ENCODE results near the gene SPOCK1. TPM values are rescaled to one million over a fixed set of nuclear protein-coding genes. Genes with fewer than 3 reads are reported as not detected.

SPOCK1 gene
- polyA plus RNA-seq, 4 donors = 5.9 to 39.6 (median 14.2) TPM

GRCh38 chr5:137144656-137145055, 354.5 kb downstream of the SPOCK1 start:
- no peak for DNase-seq (ENCODE audit: low read depth in 4 of 4, low spot score in 3 of 4)

GRCh38 chr5:137142764-137143605, 356.1 kb downstream of the SPOCK1 start:
- no peak for DNase-seq (ENCODE audit: low read depth in 4 of 4, low spot score in 3 of 4)

GRCh38 chr5:137142346-137142745, 356.8 kb downstream of the SPOCK1 start:
- DNase-seq (ENCODE audit: low read depth in 4 of 4, low spot score in 3 of 4) = no peak

- DNase-seq (ENCODE audit: low read depth in 4 of 4, low spot score in 3 of 4) = no peak
Measured at GRCh38 chr5:137141779-137142178, 357.3 kb downstream of the SPOCK1 start.

GRCh38 chr5:137136991-137137632, 362.0 kb downstream of the SPOCK1 start:
- no peak for DNase-seq (ENCODE audit: low read depth in 4 of 4, low spot score in 3 of 4)

- DNase-seq (ENCODE audit: low read depth in 4 of 4, low spot score in 3 of 4) = no peak
Measured at GRCh38 chr5:137134920-137135532, 364.1 kb downstream of the SPOCK1 start.

GRCh38 chr5:137129886-137130680, 369.0 kb downstream of the SPOCK1 start:
- no peak for DNase-seq (ENCODE audit: low read depth in 4 of 4, low spot score in 3 of 4)

- no peak for DNase-seq (ENCODE audit: low read depth in 4 of 4, low spot score in 3 of 4)
Measured at GRCh38 chr5:137128012-137128411, 371.1 kb downstream of the SPOCK1 start.

GRCh38 chr5:137126829-137127228, 372.3 kb downstream of the SPOCK1 start:
- no peak for DNase-seq (ENCODE audit: low read depth in 4 of 4, low spot score in 3 of 4)

GRCh38 chr5:137122558-137122957, 376.6 kb downstream of the SPOCK1 start:
- DNase-seq (ENCODE audit: low read depth in 4 of 4, low spot score in 3 of 4) = no peak

- no peak for DNase-seq (ENCODE audit: low read depth in 4 of 4, low spot score in 3 of 4)
Measured at GRCh38 chr5:137122075-137122474, 377.1 kb downstream of the SPOCK1 start.

- DNase-seq (ENCODE audit: low read depth in 4 of 4, low spot score in 3 of 4) = no peak
Measured at GRCh38 chr5:137119321-137119720, 379.8 kb downstream of the SPOCK1 start.

GRCh38 chr5:137118629-137119028, 380.5 kb downstream of the SPOCK1 start:
- DNase-seq (ENCODE audit: low read depth in 4 of 4, low spot score in 3 of 4) = no peak

- no peak for DNase-seq (ENCODE audit: low read depth in 4 of 4, low spot score in 3 of 4)
Measured at GRCh38 chr5:137115152-137115551, 384.0 kb downstream of the SPOCK1 start.

- no peak for DNase-seq (ENCODE audit: low read depth in 4 of 4, low spot score in 3 of 4)
Measured at GRCh38 chr5:137114529-137114928, 384.6 kb downstream of the SPOCK1 start.

GRCh38 chr5:137113939-137114338, 385.2 kb downstream of the SPOCK1 start:
- no peak for DNase-seq (ENCODE audit: low read depth in 4 of 4, low spot score in 3 of 4)

GRCh38 chr5:137113161-137113560, 386.0 kb downstream of the SPOCK1 start:
- no peak for DNase-seq (ENCODE audit: low read depth in 4 of 4, low spot score in 3 of 4)

- no peak for DNase-seq (ENCODE audit: low read depth in 4 of 4, low spot score in 3 of 4)
Measured at GRCh38 chr5:137105351-137106035, 393.6 kb downstream of the SPOCK1 start.

- no peak for DNase-seq (ENCODE audit: low read depth in 4 of 4, low spot score in 3 of 4)
Measured at GRCh38 chr5:137101544-137101943, 397.6 kb downstream of the SPOCK1 start.

GRCh38 chr5:137099651-137100050, 399.5 kb downstream of the SPOCK1 start:
- no peak for DNase-seq (ENCODE audit: low read depth in 4 of 4, low spot score in 3 of 4)

Data from left renal pelvis (tissue), 4 donors.